Measurements from ENCODE around the gene SRSF7.
"Not testable (repeated sequence)": the region's sequence is repeated elsewhere in the genome, so short reads cannot be mapped to it uniquely, and the experiment has no call there.

The SRSF7 gene

DNA sequence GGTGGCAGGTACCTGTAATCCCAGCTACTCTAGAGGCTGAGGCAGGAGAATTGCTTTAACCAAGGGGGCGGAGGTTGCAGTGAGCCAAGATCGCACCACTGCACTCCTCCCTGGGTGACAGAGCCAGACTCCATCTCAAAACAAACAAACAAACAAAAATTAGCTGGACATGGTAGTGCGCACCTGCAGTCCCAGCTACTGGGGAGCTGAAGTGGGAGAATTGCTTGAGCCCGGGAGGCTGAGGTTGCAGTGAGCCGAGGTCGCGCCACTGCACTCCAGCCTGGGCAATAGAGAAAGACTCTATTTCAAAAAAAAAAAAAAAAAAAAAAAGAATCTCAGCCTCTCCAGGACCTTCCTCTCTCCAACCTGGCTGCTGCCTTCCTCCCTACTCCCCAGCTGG, 20.1 kb downstream of the SRSF7 start:
- DNase-seq = no peak

DNA sequence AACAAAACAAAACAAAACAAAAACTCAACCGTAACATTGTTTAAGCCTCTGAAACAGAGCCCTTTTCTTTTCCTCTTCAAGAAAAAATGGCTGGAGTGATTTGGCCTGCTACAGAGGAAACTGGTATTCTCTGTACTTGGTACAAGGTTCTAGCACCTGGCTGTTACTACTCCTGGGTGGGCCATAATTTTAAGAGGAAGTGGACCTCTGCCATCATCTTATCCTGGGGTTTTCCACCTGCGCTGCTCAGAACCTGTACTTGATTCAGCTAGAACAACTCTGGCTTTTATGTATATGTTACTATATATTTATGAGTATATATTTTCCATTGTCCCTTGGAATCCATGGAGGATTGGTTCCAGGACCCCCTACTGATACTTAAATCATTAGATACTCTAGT, 22.5 kb downstream of the SRSF7 start:
- no peak for DNase-seq

DNA sequence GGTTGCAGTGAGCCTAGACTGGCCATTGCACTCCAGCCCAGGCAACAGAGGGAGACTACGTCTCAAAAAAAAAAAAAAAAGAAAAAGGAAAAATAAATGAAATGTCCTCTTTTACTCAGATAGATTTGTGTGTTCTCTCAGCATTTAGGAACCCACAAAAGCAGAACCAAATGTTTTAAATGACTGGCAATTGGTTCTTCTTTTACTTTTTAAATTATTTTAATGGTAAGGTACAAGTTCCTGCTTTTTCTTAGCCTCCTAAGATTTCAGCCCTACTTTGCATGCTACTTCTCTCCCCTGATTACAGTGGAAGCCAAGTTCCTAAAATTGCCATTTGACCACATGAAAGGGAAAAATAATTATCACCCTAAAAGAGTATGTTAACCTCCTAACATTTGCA, 23.5 kb downstream of the SRSF7 start:
- no peak for DNase-seq

DNA sequence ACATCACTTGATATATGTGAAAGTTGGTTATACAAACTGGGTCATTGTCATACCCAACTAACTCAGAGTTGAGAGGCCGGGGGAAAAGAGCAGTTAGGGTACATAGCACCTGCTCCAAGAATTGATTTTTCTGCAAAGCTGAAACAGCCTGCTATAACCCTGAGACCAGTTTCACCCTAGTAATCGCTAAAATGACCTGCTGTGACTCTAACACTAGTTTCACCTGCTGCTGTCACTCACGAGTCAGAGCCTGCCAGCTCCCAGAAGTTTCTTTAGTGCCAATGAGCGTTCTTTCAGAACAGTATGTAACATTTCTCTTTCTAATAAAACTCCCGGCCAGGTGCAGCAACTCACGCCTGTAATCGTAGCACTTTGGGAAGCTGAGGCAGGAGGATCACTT, 28.0 kb downstream of the SRSF7 start:
- DNase-seq = no peak

DNA sequence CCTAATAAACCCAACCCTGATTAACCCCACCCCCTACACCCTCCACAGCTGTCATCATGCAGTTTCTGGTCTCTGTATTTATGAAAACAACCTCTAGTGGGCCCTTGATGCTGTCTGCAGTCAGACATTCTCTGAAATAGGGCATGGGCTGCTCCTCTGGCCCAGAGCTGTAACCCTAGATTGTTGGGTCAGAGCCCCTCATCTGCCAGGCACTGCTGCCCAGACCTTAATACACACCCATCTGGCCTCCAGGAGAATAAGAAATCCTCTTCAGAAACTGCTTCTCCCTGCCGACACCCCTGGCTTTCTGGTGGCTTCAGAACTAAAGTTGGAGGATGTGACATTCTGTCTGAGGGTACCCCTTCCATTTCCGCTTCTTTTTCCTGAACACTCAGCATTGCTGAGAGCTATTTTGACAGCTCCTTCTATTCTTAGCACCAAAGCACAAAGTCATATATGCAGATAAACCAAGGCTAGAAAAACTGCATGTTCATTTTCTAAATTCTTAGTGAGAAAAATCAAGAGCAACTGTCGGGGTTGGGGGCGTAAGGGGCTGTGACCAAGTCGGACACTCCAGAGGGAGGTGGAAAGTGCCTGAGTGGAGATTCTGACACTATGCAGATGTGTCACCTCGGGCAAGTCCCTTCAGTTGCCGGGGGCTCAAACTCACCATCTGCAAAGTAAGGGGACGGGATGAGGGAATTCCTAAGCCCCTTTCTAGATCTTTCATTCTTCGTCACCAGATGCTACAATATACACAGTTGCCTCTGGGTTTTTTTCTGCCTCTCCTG, 28.7 kb downstream of the SRSF7 start:
- DNase-seq = peak; percentile 53 to 58

DNA sequence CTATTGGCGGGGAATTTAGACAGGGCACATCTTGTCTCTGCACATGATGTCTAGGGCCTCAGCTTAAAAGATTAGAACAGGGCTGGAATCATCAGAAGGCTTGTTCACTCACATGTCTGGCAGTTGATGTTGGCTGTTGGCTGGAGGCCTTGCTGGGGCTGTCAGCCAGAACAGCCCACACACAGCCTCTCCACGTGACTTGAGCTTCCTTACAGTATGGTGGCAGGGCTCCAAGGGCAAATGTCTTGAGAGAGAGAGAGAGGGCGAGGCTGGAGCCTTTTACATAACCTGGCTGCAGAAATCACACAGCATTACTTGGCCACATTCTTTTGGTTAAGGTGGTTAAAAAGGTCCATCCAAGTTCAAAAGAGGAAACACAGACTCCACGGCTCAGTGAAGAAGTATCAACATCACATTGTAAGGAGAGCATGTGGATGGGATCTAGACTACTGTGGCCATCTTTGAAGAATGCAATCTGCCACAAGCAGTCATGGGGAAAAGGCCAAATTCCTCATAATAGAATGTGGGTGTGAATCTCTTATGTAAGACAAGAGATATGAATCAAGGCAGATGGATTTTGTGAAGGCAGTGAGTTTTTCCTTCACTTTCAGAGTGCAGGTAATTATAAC, 30.4 kb downstream of the SRSF7 start:
- DNase-seq = no peak

DNA sequence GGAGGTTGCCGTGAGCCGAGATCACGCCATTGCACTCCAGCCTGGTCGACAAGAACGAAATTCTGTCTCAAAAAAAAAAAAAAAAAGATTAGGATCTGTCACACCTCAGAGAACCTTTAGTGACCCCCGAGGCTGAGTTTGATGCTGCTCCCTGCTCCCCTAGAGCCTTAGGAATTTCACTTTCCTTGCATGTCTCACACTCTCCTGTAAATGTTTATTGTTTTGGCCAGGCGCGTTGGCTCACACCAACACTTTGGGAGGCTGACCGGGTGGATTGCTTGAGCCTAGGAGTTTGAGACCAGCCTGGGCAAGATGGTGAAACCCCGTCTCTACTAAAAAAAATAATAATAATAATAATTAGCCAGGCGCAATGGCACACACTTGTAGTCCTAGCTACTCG, 31.5 kb downstream of the SRSF7 start:
- no peak for DNase-seq

DNA sequence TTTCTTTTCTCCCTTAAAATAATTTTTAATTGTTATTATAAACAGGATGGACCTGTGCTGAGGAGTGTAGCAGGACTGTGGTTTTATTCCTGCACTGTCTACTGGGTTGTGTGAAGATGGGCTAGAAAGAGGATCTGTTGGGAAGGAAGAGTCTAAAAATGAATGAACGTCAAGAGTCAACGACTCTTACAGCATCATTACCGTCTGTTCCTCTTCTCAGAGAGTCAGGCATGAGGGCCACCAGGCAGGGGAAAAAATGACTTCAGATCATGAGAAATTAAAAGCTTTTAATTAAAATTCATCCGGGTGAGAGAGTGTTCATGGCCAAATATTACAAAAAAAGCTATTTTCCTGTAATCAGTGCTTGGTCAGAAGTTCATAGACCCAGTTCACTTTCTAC, 32.6 kb downstream of the SRSF7 start:
- DNase-seq = no peak

DNA sequence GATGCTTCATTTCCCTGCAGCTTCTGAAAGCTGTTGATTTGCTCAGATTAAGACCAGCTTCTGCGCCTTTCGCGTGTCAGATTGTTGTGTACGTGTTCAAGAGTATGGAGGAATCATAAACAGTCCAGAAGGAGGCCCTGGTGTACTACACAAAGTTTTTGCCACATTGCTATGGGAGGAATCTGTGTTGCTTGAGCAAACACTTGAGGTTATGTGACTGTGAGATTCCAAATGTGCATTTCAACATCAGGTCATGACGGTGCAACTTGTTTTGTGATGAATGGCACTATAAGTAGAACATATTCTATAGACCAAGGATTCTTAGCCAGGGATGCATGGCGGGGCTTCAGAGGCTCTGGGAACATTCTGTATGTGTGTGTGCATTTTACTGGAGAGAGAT, 35.0 kb downstream of the SRSF7 start:
- DNase-seq = no peak

DNA sequence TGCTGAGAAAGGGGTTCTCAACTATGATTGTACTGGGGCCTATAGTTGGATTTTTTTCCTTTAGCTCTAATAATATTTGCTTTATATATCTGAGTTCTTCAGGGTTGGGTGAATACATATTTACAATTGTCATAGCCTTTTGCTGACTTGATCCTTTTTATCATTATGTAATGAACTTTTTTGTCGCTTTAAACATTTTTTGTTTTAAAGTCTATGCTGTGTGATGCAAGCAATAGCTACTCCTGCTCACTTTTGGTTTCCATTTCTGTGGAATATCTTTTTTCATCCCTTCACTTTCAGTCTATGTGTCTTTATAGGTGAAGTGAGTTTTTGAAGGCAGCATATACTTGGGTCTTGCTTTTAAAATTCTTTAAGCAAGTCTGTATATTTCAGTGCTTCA, 36.2 kb downstream of the SRSF7 start:
- DNase-seq = not testable (repeated sequence)

DNA sequence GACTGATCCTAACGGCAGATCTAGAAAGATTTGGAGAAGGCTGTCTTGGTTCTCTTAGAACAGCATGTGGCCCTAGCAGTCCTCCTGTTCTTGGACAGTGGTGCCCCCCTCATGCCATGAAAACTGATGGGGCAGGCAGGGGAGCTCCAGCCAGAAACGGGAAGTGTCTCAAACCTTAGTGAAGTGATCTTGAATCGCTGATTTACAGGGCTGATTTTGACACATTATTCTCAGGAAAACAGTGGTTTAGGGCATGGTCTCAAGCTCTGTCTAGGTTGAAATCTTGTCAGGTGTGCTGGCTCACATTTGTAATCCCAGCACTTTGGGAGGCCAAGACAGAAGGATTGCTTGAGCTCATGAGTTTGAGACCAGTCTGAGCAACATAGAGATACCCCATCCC, 37.8 kb downstream of the SRSF7 start:
- DNase-seq = no peak

DNA sequence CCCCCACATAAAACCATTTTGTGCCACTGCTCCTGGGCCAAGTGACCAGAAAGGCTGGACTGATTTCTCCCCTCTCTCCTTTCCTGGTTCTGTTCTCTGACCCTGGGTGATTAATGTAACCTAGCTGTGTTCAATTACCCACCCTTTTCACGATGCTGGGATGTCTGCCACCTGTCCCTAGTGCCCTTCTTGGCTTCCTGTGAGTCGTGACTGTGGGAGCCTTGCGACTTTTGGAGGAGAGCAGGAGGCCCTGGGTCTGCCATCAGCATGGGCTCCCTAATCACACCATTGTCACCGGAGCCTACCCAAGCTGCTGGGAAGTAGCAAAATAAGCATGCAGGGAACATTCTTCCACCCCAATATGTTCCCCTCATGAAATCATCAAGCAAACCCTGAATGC, 38.3 kb downstream of the SRSF7 start:
- DNase-seq = no peak

DNA sequence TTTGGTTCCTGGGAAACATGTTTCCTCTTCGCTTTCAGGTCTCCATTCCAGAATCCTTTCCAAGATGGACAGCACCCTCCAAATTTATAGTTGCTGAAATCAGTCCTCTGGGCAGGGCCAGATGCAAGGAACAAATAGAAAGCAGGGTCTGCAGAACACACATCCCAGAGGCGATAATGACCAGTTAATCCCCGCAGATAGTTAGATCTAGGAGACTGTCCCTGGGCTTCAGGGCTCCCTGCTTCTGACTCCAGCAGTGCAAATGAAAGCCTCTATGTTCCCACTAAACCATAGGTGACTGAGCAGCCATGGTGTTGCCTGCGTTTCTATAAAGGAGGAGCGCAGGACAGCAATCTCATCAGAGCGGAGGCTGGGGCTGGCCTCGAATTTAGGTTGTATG, 38.7 kb downstream of the SRSF7 start:
- DNase-seq = no peak

DNA sequence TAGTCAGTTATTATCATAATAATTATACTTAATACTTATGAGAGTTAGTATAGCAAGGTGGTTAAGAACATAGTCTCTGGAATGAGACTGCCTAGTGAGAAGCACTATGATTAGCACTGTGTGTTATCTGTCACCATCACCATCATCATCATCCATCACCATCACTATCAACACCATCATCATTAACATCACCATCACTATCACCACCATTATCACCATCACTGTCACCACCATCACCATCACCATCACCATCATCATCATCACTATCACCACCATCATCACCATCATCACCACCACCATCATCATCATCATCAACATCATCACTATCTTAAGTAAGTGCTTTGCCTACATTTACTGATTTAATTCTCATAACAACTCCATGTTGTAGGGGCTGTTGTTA, 39.6 kb downstream of the SRSF7 start:
- no peak for DNase-seq

DNA sequence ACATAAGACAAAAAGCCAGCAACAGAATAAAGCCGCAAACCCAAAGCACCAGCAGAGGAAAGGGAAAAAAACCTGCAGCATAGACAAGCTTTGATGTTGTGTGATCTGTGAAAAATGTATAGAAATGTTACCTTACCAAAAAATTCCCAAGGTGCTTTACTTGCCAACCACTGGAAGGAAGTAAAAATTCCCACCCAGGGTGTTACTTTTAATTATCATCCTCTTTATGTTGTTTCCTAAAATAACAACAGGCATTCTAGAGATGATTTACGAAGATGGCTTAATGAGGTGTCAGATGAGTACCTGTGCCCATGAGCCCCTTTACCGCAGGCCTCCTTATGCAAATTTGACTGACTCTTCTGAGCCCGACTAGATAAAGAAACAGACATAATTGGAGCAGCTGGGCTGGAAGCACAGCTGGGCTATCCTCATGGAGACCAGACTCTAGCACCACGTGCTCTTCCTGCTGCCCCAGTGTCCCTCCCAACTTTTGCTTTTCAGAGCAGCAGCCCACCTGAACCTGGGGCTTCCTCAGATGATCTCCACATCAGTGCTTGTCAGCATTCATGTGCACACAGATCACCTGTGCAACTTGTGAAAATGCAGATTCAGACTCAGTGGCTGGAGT, 41.5 kb downstream of the SRSF7 start:
- peak; percentile 35 to 36 for DNase-seq

DNA sequence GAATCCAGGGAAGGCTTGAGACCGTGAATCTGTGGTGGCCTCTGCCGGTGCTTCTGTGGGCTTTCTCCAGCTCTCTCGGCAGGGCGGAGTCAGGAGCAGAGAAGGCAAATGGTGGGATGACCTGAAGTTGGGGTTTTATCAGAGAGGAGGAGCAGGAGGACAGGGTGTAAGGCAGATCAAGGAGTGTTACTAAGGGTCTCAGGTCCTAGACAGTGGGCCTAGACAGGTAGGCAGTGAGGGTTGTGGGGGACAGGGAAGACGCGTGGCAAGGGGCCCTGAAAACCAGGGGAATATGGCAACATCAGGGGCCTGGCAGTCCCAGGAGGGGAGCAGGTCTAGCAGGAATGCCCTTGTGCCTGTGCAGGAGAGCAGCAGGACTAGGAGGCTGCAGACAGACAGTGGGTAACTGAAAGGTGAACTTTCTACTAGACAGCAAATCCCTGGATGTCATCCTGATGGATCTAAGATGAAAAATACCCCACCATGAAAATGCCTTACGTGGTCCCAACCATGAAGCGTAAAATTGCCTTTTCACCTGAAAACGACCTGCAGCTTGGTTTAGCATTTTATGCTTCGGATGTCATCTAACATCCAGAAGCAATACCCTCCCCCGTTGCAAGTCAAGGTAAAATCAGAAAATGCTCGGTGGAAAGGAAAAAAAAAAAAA, 42.1 kb downstream of the SRSF7 start:
- no peak for DNase-seq

DNA sequence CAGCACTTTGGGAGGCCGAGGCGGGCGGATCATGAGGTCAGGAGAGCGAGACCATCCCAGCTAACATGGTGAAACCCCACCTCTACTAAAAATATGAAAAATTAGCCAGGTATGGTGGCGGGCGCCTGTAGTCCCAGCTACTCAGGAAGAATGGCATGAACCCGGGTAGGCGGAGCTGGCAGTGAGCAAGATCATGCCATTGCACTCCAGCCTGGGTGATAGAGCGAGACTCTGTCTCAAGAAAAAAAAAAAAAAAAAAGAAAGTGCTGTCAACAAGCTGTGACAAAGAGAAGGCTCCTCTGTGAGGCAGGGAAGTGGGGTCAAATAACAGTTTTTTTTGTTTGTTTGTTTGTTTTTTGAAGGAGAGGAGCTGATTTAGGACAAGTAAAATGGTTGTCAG, 42.7 kb downstream of the SRSF7 start:
- not testable (repeated sequence) for DNase-seq

DNA sequence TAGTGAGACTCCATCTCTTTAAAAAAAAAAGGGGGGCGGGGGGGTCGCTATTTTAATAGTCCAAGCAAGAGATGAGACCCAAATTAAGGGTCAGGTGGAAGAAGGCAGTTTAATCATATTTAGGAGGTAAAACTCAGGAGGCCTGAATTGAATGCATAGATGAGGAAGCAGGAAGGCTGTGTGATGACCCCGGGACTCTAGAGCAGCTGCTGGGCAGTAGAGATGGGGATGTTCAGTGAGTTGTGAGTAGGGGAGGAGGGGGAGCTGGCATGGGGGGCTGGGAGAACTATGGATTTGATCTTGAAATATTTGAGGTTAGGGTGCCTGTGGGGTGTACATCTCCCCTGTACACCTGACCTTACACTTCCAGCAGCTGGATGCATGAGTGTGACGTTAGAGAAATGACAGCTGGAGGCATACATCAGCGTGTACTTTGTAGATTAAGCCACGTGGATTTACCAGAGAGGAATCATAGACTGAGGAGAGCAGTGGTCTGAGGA, 44.3 kb downstream of the SRSF7 start:
- DNase-seq = no peak

DNA sequence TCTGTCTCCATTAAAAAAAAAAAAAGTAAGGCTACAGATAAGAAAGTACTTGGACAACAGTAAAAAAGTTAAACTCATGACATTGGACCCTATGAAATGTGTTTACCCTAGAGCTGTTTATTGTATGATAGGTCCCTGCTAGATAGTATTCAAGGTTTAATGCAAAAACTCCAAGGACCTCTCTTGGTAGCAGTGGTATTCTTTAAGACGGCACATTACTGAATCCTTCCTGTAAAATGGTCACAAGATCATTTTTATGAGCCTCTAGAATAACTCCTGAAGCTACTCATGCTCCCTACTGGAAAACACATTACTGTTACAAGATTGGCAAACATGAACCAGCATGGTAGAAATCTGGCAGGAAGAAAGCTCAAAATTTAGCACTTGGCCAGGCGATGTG, 46.5 kb downstream of the SRSF7 start:
- no peak for DNase-seq

DNA sequence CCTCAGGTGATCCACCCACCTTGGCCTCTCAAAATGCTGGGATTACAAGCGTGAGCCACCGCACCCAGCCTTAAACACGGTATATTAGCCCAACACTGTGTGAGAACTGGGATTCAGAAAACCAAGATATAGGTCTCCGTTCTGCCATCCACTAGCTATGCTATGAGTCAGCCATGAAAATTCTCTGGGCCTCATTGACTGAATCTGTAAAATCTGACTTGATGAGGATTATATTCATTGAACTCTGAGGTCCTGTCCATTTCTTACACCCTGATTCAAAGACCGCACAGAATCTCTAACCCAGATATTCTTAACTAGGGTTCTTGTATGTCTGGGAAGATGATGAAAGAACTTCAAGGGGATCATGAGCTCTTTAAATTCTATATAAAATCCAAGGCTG, 47.8 kb downstream of the SRSF7 start:
- not testable (repeated sequence) for DNase-seq

DNA sequence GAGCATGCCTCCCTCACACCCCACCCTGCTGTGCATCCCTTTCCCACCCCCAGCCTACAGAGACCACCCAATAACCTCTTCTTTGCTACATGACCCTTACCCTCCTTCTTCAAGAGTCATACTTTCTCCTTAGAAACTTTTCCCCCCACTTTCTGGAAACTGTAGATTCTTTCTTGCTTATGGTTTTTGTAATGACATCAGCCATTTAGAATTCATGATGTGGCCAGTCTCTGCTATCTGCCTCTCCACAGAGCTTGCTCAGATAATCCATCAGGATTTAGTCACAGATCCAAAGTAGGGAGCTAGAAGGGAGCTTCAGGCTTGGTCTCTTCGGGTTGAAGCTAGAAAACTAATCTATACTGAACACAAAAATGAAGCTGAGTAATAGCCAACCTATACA, 48.7 kb downstream of the SRSF7 start:
- DNase-seq = no peak

DNA sequence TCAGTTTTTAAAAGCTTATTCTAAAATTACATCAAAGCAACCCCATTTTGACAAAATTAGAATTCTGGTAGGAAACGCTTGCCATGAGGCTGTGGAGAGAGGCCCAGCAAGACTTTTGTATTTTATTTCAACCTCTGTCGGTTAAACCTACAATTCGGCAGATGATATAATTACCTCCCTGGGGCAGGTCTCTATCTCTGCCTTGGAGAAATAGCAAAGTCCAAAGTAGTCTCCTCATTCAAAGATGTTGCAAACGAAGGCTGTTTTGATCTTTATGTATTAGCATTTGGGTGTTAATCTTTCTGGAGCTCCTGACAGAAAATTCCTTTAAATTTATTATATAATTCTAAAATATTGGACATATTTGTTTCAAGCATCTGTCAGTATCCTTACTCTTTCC, 49.6 kb downstream of the SRSF7 start:
- DNase-seq = no peak

DNA sequence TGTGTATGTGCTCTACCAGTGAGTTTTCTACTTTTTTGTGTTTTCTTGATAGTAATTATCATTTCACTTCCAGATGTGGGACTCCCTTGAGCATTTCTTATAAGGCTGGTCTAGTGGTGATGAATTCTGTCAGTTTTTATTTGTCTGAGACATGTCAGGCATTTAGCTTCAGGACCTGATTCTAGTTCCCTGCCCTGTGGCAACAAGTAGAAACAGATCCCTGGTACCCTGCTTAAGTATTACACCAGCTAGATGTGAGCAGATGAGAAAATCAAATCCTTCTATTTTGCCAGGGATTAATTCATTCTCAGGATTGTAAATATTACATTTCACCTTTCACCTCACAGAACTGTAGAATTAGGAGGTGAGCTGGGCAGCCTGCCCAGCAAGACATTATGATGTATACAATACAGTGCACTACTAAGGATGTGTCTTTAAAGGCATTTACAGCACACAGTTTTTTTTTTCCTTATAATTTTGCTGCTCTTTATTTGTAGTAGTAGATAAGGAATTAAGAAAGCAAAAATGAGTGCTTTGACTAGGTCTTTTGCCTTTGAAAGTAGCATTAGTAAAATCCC, 50.2 kb downstream of the SRSF7 start:
- no peak for DNase-seq
